Adrenal gland (tissue), 5 donors: Measurements from ENCODE around the gene TBL3.

ENCODE experiments used
- POLR2A ChIP-seq, 2 donors: fragments of 450-650 bp; IDR thresholded peaks; one replicate each; pipeline ENCODE4 v1.6.1; 2017; ENCODE audit warnings: antibody characterized with exemption in 2 of 2, mild to moderate bottlenecking in 2 of 2, moderate library complexity in 1 of 2
- TF ChIP-seq, protein P1 (sequence below), 6 experiments: fragments of 450-650 bp in 4 of 6; fragments of 200-600 bp in 2 of 6; sonication (generic) in 1 of 6; IDR thresholded peaks; 1 replicate in 5 of 6; 2 replicates in 1 of 6; pipeline versions ENCODE4 v1.5.1 to v1.8.0; 2016 to 2021; ENCODE audit warnings: antibody characterized with exemption in 6 of 6, mild to moderate bottlenecking in 2 of 6, moderate library complexity in 1 of 6
- donor health status: DM: no; HTN: no; CAD: no.

DNA sequence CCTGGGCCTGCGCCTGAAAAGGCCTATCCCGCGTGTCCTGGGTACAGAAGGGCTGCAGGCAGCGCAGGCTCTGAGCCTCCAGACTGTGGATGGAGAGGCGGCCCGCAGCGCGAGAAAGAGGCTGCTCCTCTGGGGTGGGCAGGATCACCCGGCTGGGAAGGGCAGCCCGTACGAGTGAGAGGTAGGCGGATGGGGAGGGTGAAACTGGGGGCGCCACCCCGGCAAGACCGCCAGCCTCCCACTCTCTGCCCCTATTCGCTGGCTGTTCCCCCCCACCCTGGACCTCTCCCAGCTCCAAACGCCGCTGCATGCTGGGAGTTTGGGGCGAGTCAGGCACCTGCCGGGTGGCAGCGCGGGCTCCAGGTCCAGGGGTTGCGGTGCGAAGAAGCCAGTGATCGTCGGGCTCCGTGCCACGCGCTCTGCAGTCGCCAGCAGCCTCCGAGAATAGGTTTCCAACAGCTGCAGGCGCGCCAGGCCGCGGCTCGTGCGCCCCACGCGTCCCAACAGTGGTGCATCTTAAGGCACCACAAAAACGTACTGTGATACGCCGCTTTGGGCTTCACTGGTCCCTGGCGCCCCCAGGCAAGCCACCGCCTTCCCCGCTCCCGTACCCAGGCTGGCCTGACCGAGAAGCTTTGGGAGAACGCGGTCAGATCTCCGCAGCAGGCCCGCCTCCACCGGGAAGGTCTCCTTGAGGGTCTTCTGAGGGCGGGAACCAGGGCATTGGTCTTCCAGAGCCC, 8.3 kb downstream of the TBL3 start:
- TF ChIP-seq, protein P1, sequence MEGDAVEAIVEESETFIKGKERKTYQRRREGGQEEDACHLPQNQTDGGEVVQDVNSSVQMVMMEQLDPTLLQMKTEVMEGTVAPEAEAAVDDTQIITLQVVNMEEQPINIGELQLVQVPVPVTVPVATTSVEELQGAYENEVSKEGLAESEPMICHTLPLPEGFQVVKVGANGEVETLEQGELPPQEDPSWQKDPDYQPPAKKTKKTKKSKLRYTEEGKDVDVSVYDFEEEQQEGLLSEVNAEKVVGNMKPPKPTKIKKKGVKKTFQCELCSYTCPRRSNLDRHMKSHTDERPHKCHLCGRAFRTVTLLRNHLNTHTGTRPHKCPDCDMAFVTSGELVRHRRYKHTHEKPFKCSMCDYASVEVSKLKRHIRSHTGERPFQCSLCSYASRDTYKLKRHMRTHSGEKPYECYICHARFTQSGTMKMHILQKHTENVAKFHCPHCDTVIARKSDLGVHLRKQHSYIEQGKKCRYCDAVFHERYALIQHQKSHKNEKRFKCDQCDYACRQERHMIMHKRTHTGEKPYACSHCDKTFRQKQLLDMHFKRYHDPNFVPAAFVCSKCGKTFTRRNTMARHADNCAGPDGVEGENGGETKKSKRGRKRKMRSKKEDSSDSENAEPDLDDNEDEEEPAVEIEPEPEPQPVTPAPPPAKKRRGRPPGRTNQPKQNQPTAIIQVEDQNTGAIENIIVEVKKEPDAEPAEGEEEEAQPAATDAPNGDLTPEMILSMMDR (IDR thresholded peaks at IDR 0.05) = no peak
- TF ChIP-seq POLR2A (IDR thresholded peaks at IDR 0.05) = no peak
